ENCODE data around the gene MMP12. TPM values are rescaled to one million over a fixed set of nuclear protein-coding genes. Genes with fewer than 3 reads are reported as not detected.

Gene MMP12
- total RNA-seq, 1 experiment from 2014 or later: not detected

- H3K79me1 ChIP-seq (ENCODE audit: insufficient read depth, low read depth, low read length, poor library complexity, severe bottlenecking): no peaks in the 10 kb centered on the region
- no peaks in the 10 kb centered on the region for H3K9me3 Mint-ChIP-seq
- H3K9me3 ChIP-seq (ENCODE audit: control insufficient read depth, low read depth, low read length): no peaks in the 10 kb centered on the region
Observed at GRCh38 chr11:102864724-102865123, 10.1 kb downstream of the MMP12 start.

More at GRCh38 chr11:102864724-102865123, 10.1 kb downstream of the MMP12 start:
- Histone ChIP-seq H3K9ac (ENCODE audit: extremely low read depth, insufficient read length, low read length) (no peak overlapping the region), H2BK20ac (ENCODE audit: low read depth, low read length, poor library complexity, severe bottlenecking) (no peak overlapping the region), H2AFZ (ENCODE audit: low read length) (no peak overlapping the region), H4K20me1 (ENCODE audit: control insufficient read depth, insufficient read depth, insufficient read length) (no peaks in the 10 kb centered on the region), H3K23ac (ENCODE audit: insufficient read length, low read depth, low read length) (no peak overlapping the region), H2AK5ac (ENCODE audit: insufficient read length, low read length) (no peak overlapping the region), H3K79me2 (ENCODE audit: insufficient read depth, low read length) (no peaks in the 10 kb centered on the region), H4K8ac (replicated peaks; ENCODE audit: insufficient read length, low read depth, low read length) (no peak overlapping the region), H2BK12ac (ENCODE audit: insufficient read length, low read depth, low read length) (no peak overlapping the region), H3K4me1 (ENCODE audit: insufficient read depth, low read length) (no peaks in the 10 kb centered on the region), H3K23me2 (ENCODE audit: insufficient read length, low read depth, low read length, poor library complexity, severe bottlenecking) (no peaks in the 10 kb centered on the region), H3K27me3 (ENCODE audit: insufficient read depth, low read length) (no peaks in the 10 kb centered on the region), H3K18ac (ENCODE audit: insufficient read length, low read depth, low read length) (no peak overlapping the region), H3K27ac (ENCODE audit: insufficient read length, low read depth, low read length) (no peak overlapping the region), H2BK120ac (ENCODE audit: low read depth, low read length, poor library complexity, severe bottlenecking) (no peak overlapping the region), H3T11ph (ENCODE audit: low read length) (no peak overlapping the region), H2BK5ac (ENCODE audit: insufficient read length, low read length) (no peak overlapping the region), H2BK15ac (ENCODE audit: low read depth, low read length) (no peak overlapping the region), H3K4ac (ENCODE audit: low read depth, low read length) (no peak overlapping the region), H4K5ac (ENCODE audit: insufficient read length, low read depth, low read length) (no peak overlapping the region), H4K91ac (ENCODE audit: insufficient read length, low read depth, low read length) (no peak overlapping the region), H3K4me2 (ENCODE audit: insufficient read depth, insufficient read length, low read length) (no peak overlapping the region), H3K56ac (ENCODE audit: insufficient read length, low read depth, low read length) (no peak overlapping the region), H3K14ac (ENCODE audit: insufficient read depth, low read length) (no peak overlapping the region)
- H3K4me1 Mint-ChIP-seq: no peaks in the 10 kb centered on the region
- no peaks in the 10 kb centered on the region for H3K27me3 Mint-ChIP-seq (ENCODE audit: low read depth)
- DNase-seq: no peak
- H3K36me3 Mint-ChIP-seq (ENCODE audit: insufficient read depth in 1 of 3, low read depth in 3 of 3): no peaks in the 10 kb centered on the region
- no peak overlapping the region for H3K4me3 Mint-ChIP-seq
- no peak overlapping the region for H3K27ac Mint-ChIP-seq
- WGBS (ENCODE audit: extremely low coverage, insufficient read length, low lambda C conversion rate): no CpG with 5 or more reads among the region's 1 CpG
- no peak for TF ChIP-seq CTCF (conservative IDR thresholded peaks at IDR 0.05)
